ENCODE data around the gene ALKAL2. TPM values are rescaled to one million over a fixed set of nuclear protein-coding genes. Genes with fewer than 3 reads are reported as not detected.

The ALKAL2 gene
- total and polyA plus RNA-seq, 2 of the 13 experiments (the other 11 are each of a cell fraction or from before 2014, with no cell fraction given): 0.22 to 1.7 TPM

- Histone ChIP-seq H3K79me2 (ENCODE audit: insufficient read depth, low read length) (peaks cover 2% of the 10 kb centered on the region), H3K9ac (ENCODE audit: insufficient read depth, low read depth, low read length) (no peak overlapping the region), H3K4me3 (replicated peaks in 1 of 3; ENCODE audit: insufficient read depth in 1 of 3, low read depth in 2 of 3, low read length in 3 of 3) (no peak overlapping the region), H3K36me3 (replicated peaks in 1 of 2; ENCODE audit: control insufficient read depth in 1 of 2, insufficient read depth in 2 of 2, low read length in 2 of 2) (peaks cover 6 to 15% of the 10 kb centered on the region in 2 experiments; a peak in 4 of 5 replicates), H3K9me3 (ENCODE audit: low read length) (no peaks in the 10 kb centered on the region), H4K20me1 (ENCODE audit: insufficient read depth, low read length) (no peaks in the 10 kb centered on the region), H3K27me3 (ENCODE audit: control insufficient read depth in 1 of 2, insufficient read depth in 2 of 2, low read length in 2 of 2) (no peaks in the 10 kb centered on the region), H3K4me1 (ENCODE audit: insufficient read depth, low read length) (peaks cover 34% of the 10 kb centered on the region), H3K4me2 (ENCODE audit: low read depth, low read length) (no peak overlapping the region), H3K27ac (ENCODE audit: extremely low read length, insufficient read depth, low read length) (no peak overlapping the region), H2AFZ (ENCODE audit: low read length) (no peak overlapping the region)
- in situ Hi-C loops (cut with HindIII; ENCODE audit: extremely low pct_ligation_motif_present, low pct_unique_long_range_greater_than_20kb) (no loop called here), intact Hi-C loops (cut with micrococcal nuclease; ENCODE audit: unreplicated experiment) (no loop called here)
- no peak for DNase-seq (ENCODE audit: low spot score)
- ChIA-PET POLR2A (no interaction called here), CTCF (ENCODE audit: low intra/inter-chr PET ratio, low total read pairs) (no interaction called here)
- ATAC-seq: no peak
- no peak for FAIRE-seq
- no TSS peak for BruUV-seq (replicated peaks)
- TF ChIP-seq SAP130 (CRISPR knock-in tag; IDR thresholded peaks at IDR 0.05; ENCODE audit: low read depth) (no peak), ZBTB20 (CRISPR knock-in tag; IDR thresholded peaks at IDR 0.05; ENCODE audit: borderline replicate concordance, low read depth) (no peak), ZNF784 (CRISPR knock-in tag; IDR thresholded peaks at IDR 0.05; ENCODE audit: borderline replicate concordance) (no peak), ZNF546 (CRISPR knock-in tag; conservative IDR thresholded peaks at IDR 0.05) (no peak), FOSL1 (CRISPR knock-in tag; IDR thresholded peaks at IDR 0.05; ENCODE audit: borderline replicate concordance) (no peak), MED1 (CRISPR knock-in tag; IDR thresholded peaks at IDR 0.05) (no peak), ZNF34 (CRISPR knock-in tag; IDR thresholded peaks at IDR 0.05; ENCODE audit: borderline replicate concordance) (no peak), ATF7 (IDR thresholded peaks at IDR 0.05) (no peak), ATF7 (CRISPR knock-in tag; IDR thresholded peaks at IDR 0.05) (no peak), ETV6 (CRISPR knock-in tag; conservative IDR thresholded peaks at IDR 0.05) (no peak), RFX5 (IDR thresholded peaks at IDR 0.05; ENCODE audit: low read depth, low read length) (no peak), CTCF (CRISPR knock-in tag; IDR thresholded peaks at IDR 0.05) (no peak), NCOA5 (CRISPR knock-in tag; IDR thresholded peaks at IDR 0.05) (no peak), KDM5B (CRISPR knock-in tag; IDR thresholded peaks at IDR 0.05; ENCODE audit: borderline replicate concordance) (no peak), ZNF121 (CRISPR knock-in tag; IDR thresholded peaks at IDR 0.05) (no peak), MAFF (IDR thresholded peaks at IDR 0.05; ENCODE audit: low read depth, low read length) (no peak), CREM (IDR thresholded peaks at IDR 0.05) (no peak), CREM (CRISPR knock-in tag; IDR thresholded peaks at IDR 0.05) (no peak)
- TF ChIP-seq, protein P1, sequence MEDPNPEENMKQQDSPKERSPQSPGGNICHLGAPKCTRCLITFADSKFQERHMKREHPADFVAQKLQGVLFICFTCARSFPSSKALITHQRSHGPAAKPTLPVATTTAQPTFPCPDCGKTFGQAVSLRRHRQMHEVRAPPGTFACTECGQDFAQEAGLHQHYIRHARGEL (CRISPR knock-in tag; IDR thresholded peaks at IDR 0.05): no peak
- WGBS (ENCODE audit: low lambda C conversion rate): 99% methylated on average over 7 of the region's 7 CpGs
These were observed 43.3 kb downstream of the ALKAL2 start for GRCh38 chr2:244547-244946.

Data from HepG2 (cell line).